B cell (primary cell): ENCODE measurements around the gene CTBP2. TPM values are rescaled to one million over a fixed set of nuclear protein-coding genes. Genes with fewer than 3 reads are reported as not detected.

Experiments used
- ATAC-seq: fragments of 200-7000 bp; cut with Tn5 transposase; one replicate; pipeline ENCODE4 v1.10.0; 2021; ENCODE audit warnings: low read depth, mild to moderate bottlenecking, moderate number of reproducible peaks, moderate library complexity
- CTCF ChIA-PET: fragments of 350-600 bp; sonication (Branson Sonifier 250); formaldehyde crosslinking; loops from one replicate; lab custom pipeline; 2021; ENCODE audit warnings: antibody characterized with exemption, inconsistent platforms; lab: Charles Lee
- POLR2A ChIA-PET: fragments of 350-600 bp; sonication (Branson Sonifier 250); formaldehyde crosslinking; loops from one replicate; lab custom pipeline; 2021; ENCODE audit warnings: antibody characterized with exemption; lab: Charles Lee
- DNase-seq: peaks from one replicate; pipeline ENCODE4 v3.0.0; 2013
- H2AFZ ChIP-seq: 2 replicates; pipeline ENCODE4 v1.6.1; 2012; ENCODE audit warnings: mild to moderate bottlenecking, low read depth, low read length; ENCODE audit not compliant: insufficient read depth, poor library complexity, severe bottlenecking
- H3K27ac ChIP-seq, 2 donors: 1 replicate in 1 of 2; 2 replicates in 1 of 2; pipeline ENCODE4 v1.5.1; 2012 to 2013; ENCODE audit warnings: low read length in 2 of 2, mild to moderate bottlenecking in 2 of 2, moderate library complexity in 1 of 2
- H3K27me3 ChIP-seq, 4 experiments: fragments of 200-600 bp in 1 of 4; sonication (generic) in 1 of 4; replicated peaks in 1 of 4; 1 replicate in 2 of 4; 2 replicates in 2 of 4; pipeline versions ENCODE4 v1.6.1 to v1.7.0; 2013 to 2016; ENCODE audit warnings: low read length in 3 of 4, mild to moderate bottlenecking in 2 of 4, mixed read lengths in 1 of 4, moderate library complexity in 1 of 4; ENCODE audit not compliant: insufficient read depth in 4 of 4, control insufficient read depth in 3 of 4; ENCODE audit errors: control extremely low read depth in 1 of 4
- H3K36me3 ChIP-seq, 2 experiments: replicated peaks in 1 of 2; 1 replicate in 1 of 2; 2 replicates in 1 of 2; pipeline versions ENCODE4 v1.6.1 to v1.7.1; 2013; ENCODE audit warnings: low read length in 1 of 2; ENCODE audit not compliant: insufficient read depth in 2 of 2, control insufficient read depth in 1 of 2; ENCODE audit errors: control extremely low read depth in 1 of 2, extremely low read depth in 1 of 2
- H3K4me1 ChIP-seq, 2 donors: fragments of 200-600 bp in 1 of 2; sonication (generic) in 1 of 2; 1 replicate in 1 of 2; 2 replicates in 1 of 2; pipeline versions ENCODE4 v1.5.1 to v1.6.1; 2013 to 2017; ENCODE audit warnings: low read length in 2 of 2; ENCODE audit not compliant: control insufficient read depth in 2 of 2, insufficient read depth in 2 of 2
- H3K4me2 ChIP-seq: replicated peaks from 2 replicates; pipeline ENCODE3; 2012; ENCODE audit warnings: mild to moderate bottlenecking, low read depth, low read length; ENCODE audit not compliant: poor library complexity, severe bottlenecking
- H3K4me3 ChIP-seq, 5 experiments: fragments of 200-600 bp in 1 of 5; sonication (generic) in 1 of 5; 1 replicate in 3 of 5; 2 replicates in 2 of 5; pipeline versions ENCODE4 v1.5.1 to v1.7.0; 2011 to 2016; ENCODE audit warnings: low read length in 4 of 5, mild to moderate bottlenecking in 4 of 5, low read depth in 2 of 5, control low read depth in 1 of 5, moderate library complexity in 1 of 5; ENCODE audit not compliant: insufficient read depth in 1 of 5; ENCODE audit errors: control extremely low read depth in 1 of 5, extremely low read depth in 1 of 5
- H3K79me2 ChIP-seq: fragments of 200-600 bp; sonication (generic); one replicate; pipeline ENCODE4 v1.6.0; 2016; ENCODE audit warnings: low read length; ENCODE audit not compliant: control insufficient read depth, insufficient read depth
- H3K9ac ChIP-seq: fragments of 200-600 bp; sonication (generic); 2 replicates; pipeline ENCODE4 v1.6.1; 2017; ENCODE audit warnings: mild to moderate bottlenecking, low read length, moderate library complexity
- H3K9me3 ChIP-seq, 3 donors: one replicate each; pipeline versions ENCODE4 v1.6.1 to v1.7.1; 2013; ENCODE audit warnings: low read length in 2 of 3; ENCODE audit not compliant: control insufficient read depth in 2 of 3, insufficient read depth in 1 of 3; ENCODE audit errors: control extremely low read depth in 1 of 3
- H4K20me1 ChIP-seq: 2 replicates; pipeline ENCODE4 v1.6.0; 2012; ENCODE audit warnings: mild to moderate bottlenecking, low read length; ENCODE audit not compliant: insufficient read depth, control insufficient read depth, poor library complexity, severe bottlenecking
- H3K27ac Mint-ChIP-seq: one replicate; pipeline ENCODE4 v1.8.0; 2021; ENCODE audit warnings: mixed read lengths
- H3K27me3 Mint-ChIP-seq: one replicate; pipeline ENCODE4 v1.8.0; 2021; ENCODE audit warnings: mixed read lengths
- H3K4me1 Mint-ChIP-seq: one replicate; pipeline ENCODE4 v1.8.0; 2021; ENCODE audit warnings: mixed read lengths
- H3K4me3 Mint-ChIP-seq: one replicate; pipeline ENCODE4 v1.8.0; 2021; ENCODE audit warnings: mixed read lengths
- H3K9me3 Mint-ChIP-seq: one replicate; pipeline ENCODE4 v1.8.0; 2022; ENCODE audit warnings: mixed read lengths; ENCODE audit not compliant: insufficient read depth
- EZH2 ChIP-seq: IDR thresholded peaks from 2 replicates; pipeline ENCODE4 v1.6.1; 2012; ENCODE audit warnings: borderline replicate concordance, low read depth, mild to moderate bottlenecking, moderate library complexity, low read length; ENCODE audit not compliant: insufficient read depth, poor library complexity, severe bottlenecking
- WGBS: methylation state at CpG from one replicate; pipeline ENCODE4 v1.1.5; 2013; ENCODE audit warnings: missing lambda C conversion rate; ENCODE audit not compliant: insufficient coverage; 5-methylcytosine and 5-hydroxymethylcytosine counted together
- intact Hi-C: fragments of 100-400 bp; cut with micrococcal nuclease; formaldehyde crosslinking; loops from one replicate; pipeline ENCODE4 v1.10.0; 2022
- polyA plus RNA-seq: library from polyadenylated mRNA; depleted of rRNA; stranded (reverse); fragments of >200 nt; gene quantifications from 2 replicates; pipeline ENCODE4 v1.2.3, GENCODE V29; 2012
- total RNA-seq, 2 donors: library from RNA; stranded (reverse); fragments of 120-200 nt in 1 of 2; gene quantifications; 1 replicate in 1 of 2; 2 replicates in 1 of 2; pipeline versions ENCODE4 v1.2.3 to v1.2.4, GENCODE V29; 2013 to 2022
- TF ChIP-seq, protein P1 (sequence below): fragments of 200-600 bp; IDR thresholded peaks from one replicate; pipeline ENCODE4 v1.8.0; 2022; ENCODE audit warnings: antibody characterized with exemption, mild to moderate bottlenecking

Gene CTBP2
- total and polyA plus RNA-seq, 2 donors (not counting 1 experiment from before 2014, with no cell fraction given) = 0.39 to 0.85 TPM

DNA sequence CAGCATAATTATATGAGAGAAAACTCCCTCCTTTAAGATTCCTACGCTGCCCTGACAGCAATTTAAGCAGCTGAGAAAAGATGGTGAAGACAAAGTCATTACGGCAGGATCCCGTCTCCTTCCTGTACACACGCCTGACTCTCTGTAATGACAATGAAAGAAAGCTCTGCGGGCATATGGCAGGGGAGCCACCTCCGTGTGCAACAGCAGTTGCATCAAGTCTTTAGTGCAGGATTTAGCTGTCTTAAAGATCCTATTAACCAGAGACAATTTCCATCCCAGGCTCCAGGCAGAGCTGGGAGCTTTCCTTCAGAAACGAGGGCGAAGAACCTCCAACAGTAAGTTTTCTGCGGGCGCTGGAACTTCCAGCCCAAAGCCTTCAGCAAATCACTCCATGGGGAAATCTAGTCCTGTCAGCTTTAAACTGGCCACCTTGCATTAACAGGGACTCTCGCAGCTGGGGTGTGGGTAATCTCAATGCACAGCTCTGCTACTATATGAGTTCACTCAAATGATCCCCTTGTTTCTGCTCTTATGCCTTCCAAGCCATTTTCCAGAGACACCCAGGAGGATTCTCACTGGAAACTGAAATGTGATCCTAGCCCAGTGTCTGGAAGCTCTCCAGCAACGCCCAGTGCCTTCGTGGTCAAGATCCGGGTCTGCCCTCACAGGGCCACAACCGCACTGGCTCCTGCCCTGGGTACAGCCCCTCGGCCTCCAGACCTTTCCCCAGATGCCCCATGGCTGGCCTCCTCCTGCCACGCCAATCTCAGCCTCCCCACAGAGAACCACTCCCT, 74.9 kb downstream of the CTBP2 start:
- Histone ChIP-seq H2AFZ (no peak overlapping the region), H3K9ac (no peak overlapping the region), H3K4me2 (no peak overlapping the region), H4K20me1 (no peaks in the 10 kb centered on the region), H3K27me3 (peaks cover 0 to 17% (median 9%) of the 10 kb centered on the region in 4 experiments), H3K27ac (no peak overlapping the region), H3K9me3 (peaks cover 0 to 4% (median 0%) of the 10 kb centered on the region in 3 donors), H3K36me3 (no peaks in the 10 kb centered on the region), H3K4me1 (no peaks in the 10 kb centered on the region), H3K4me3 (no peak overlapping the region), H3K79me2 (no peaks in the 10 kb centered on the region)
- TF ChIP-seq, protein P1, sequence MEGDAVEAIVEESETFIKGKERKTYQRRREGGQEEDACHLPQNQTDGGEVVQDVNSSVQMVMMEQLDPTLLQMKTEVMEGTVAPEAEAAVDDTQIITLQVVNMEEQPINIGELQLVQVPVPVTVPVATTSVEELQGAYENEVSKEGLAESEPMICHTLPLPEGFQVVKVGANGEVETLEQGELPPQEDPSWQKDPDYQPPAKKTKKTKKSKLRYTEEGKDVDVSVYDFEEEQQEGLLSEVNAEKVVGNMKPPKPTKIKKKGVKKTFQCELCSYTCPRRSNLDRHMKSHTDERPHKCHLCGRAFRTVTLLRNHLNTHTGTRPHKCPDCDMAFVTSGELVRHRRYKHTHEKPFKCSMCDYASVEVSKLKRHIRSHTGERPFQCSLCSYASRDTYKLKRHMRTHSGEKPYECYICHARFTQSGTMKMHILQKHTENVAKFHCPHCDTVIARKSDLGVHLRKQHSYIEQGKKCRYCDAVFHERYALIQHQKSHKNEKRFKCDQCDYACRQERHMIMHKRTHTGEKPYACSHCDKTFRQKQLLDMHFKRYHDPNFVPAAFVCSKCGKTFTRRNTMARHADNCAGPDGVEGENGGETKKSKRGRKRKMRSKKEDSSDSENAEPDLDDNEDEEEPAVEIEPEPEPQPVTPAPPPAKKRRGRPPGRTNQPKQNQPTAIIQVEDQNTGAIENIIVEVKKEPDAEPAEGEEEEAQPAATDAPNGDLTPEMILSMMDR = no peak
- TF ChIP-seq EZH2 = no peak
- ChIA-PET POLR2A (no interaction called here), CTCF (no interaction called here)
- DNase-seq (no peak), ATAC-seq (no peak)
- no peak overlapping the region for H3K4me3 Mint-ChIP-seq
- H3K9me3 Mint-ChIP-seq = no peaks in the 10 kb centered on the region
- no peaks in the 10 kb centered on the region for H3K4me1 Mint-ChIP-seq
- intact Hi-C loops = no loop called here
- no peak overlapping the region for H3K27ac Mint-ChIP-seq
- H3K27me3 Mint-ChIP-seq = peaks cover 56% of the 10 kb centered on the region
- 91% methylated on average over 16 of the region's 17 CpGs for WGBS

DNA sequence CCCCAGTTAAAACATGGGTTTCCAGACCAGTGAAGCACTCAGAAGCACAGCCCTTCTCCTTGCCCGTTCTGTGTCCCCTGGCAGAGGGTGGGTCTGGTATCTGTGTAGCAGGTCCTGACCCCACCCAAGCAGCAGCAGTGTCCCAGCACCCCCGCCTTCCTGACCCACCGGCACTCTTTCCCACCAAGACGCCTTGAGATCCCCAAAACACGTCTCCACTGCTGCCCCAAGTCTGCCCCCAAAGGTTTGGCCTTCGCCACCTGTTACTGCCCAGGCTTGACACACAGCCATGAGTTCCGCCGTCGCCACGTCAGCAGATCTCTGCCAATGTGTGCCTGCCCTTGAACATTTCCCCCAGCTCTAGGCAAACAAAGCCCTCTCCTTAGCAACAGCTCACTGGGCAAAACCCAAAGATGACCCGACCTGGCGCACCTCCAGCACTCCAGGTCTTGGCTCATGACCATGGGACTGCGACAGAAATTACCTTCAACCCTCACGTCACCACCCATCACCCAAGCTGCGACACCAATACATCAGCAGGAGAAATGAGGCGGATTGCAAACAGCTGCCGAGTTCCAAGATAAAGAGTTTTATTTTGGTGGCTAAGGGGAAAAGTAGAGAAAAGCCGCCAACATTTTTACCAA, 75.6 kb downstream of the CTBP2 start:
- POLR2A ChIA-PET = no interaction called here
- Mint-ChIP-seq H3K4me1 (no peaks in the 10 kb centered on the region), H3K9me3 (no peaks in the 10 kb centered on the region), H3K4me3 (no peak overlapping the region), H3K27me3 (peaks cover 61% of the 10 kb centered on the region), H3K27ac (no peak overlapping the region)
- H3K4me1 ChIP-seq = no peaks in the 10 kb centered on the region
- no peak for ATAC-seq
- H3K9ac ChIP-seq = no peak overlapping the region
- H3K27me3 ChIP-seq = peaks cover 0 to 17% (median 8%) of the 10 kb centered on the region in 4 experiments
- no peak overlapping the region for H2AFZ ChIP-seq
- no peak overlapping the region for H3K4me3 ChIP-seq
- H3K27ac ChIP-seq = no peak overlapping the region
- H3K79me2 ChIP-seq = no peaks in the 10 kb centered on the region
- no peak for DNase-seq
- no peaks in the 10 kb centered on the region for H3K36me3 ChIP-seq
- H3K4me2 ChIP-seq = no peak overlapping the region
- no peaks in the 10 kb centered on the region for H4K20me1 ChIP-seq
- TF ChIP-seq EZH2 = no peak
- TF ChIP-seq, protein P1 = no peak
- 93% methylated on average over 12 of the region's 18 CpGs for WGBS
- intact Hi-C loops = no loop called here
- CTCF ChIA-PET = no interaction called here
- H3K9me3 ChIP-seq = peaks cover 0 to 4% (median 0%) of the 10 kb centered on the region in 3 donors
